ENCODE measurements around the gene MGLL.

GRCh38 chr3:127784283-127784682, 38.0 kb downstream of the MGLL start:
- no peak for TF ChIP-seq CTCF (IDR thresholded peaks at IDR 0.05)
- no peak for TF ChIP-seq ZNF232 (CRISPR knock-in tag; IDR thresholded peaks at IDR 0.05)
- no peak for TF ChIP-seq MAX (CRISPR knock-in tag; IDR thresholded peaks at IDR 0.05)
- no peak for TF ChIP-seq NR1H2 (CRISPR knock-in tag; IDR thresholded peaks at IDR 0.05)
- TF ChIP-seq NR2C2 (CRISPR knock-in tag; IDR thresholded peaks at IDR 0.05): no peak
- TF ChIP-seq NR3C1 (CRISPR knock-in tag; conservative IDR thresholded peaks at IDR 0.05; ENCODE audit: low read depth): no peak
- no peak for TF ChIP-seq USF2 (CRISPR knock-in tag; IDR thresholded peaks at IDR 0.05)
- no peak for TF ChIP-seq CBFB (CRISPR knock-in tag; IDR thresholded peaks at IDR 0.05; ENCODE audit: low read depth)
- TF ChIP-seq SP1 (CRISPR knock-in tag; conservative IDR thresholded peaks at IDR 0.05): no peak
